GM11168 (cell line): ENCODE results near the gene VAMP7.
"Not testable (repeated sequence)": the region's sequence is repeated elsewhere in the genome, so short reads cannot be mapped to it uniquely, and the experiment has no call there.

Experiments used
- in situ Hi-C: fragments of 300-500 bp; cut with MboI; formaldehyde crosslinking; loops from one replicate; pipeline ENCODE4 v1.12.0; 2022; ENCODE audit warnings: low sequenced_read_pairs; ENCODE audit not compliant: unreplicated experiment

Gene VAMP7

GRCh38 chrX:155881158-155881993, at the start of gene VAMP7:
TSS of gene VAMP7 (plus strand) at chrX:155881345. CDS start at chrX:155889467, 8,122 bp downstream.
- in situ Hi-C loops, result no loop called here

GRCh38 chrX:155841232-155841631, 39.9 kb upstream of the VAMP7 start:
- in situ Hi-C loops, result no loop called here

GRCh38 chrX:155851786-155852185, 29.4 kb upstream of the VAMP7 start:
- in situ Hi-C loops, result not testable (repeated sequence)

- in situ Hi-C loops, result no loop called here
These were observed 23.6 kb upstream of the VAMP7 start for GRCh38 chrX:155857561-155857960.

GRCh38 chrX:155864655-155865054, 16.5 kb upstream of the VAMP7 start:
- in situ Hi-C loops, result no loop called here

GRCh38 chrX:155865193-155865592, 16.0 kb upstream of the VAMP7 start:
- in situ Hi-C loops, result no loop called here

GRCh38 chrX:155867821-155868220, 13.3 kb upstream of the VAMP7 start:
- in situ Hi-C loops, result no loop called here

GRCh38 chrX:155870958-155871357, 10.2 kb upstream of the VAMP7 start:
- in situ Hi-C loops, result no loop called here

- in situ Hi-C loops, result no loop called here
These were observed 9.2 kb upstream of the VAMP7 start for GRCh38 chrX:155871934-155872333.

- in situ Hi-C loops, result no loop called here
These were observed 8.0 kb upstream of the VAMP7 start for GRCh38 chrX:155873188-155873587.

- in situ Hi-C loops, result no loop called here
These were observed 6.4 kb upstream of the VAMP7 start for GRCh38 chrX:155874571-155875244.

- in situ Hi-C loops, result no loop called here
These were observed 4.4 kb upstream of the VAMP7 start for GRCh38 chrX:155876704-155877103.

GRCh38 chrX:155877288-155877687, 3.9 kb upstream of the VAMP7 start:
- in situ Hi-C loops, result no loop called here

GRCh38 chrX:155880586-155881157, 473 bp upstream of the VAMP7 start:
- in situ Hi-C loops, result no loop called here

- in situ Hi-C loops, result no loop called here
These were observed 5.3 kb downstream of the VAMP7 start for GRCh38 chrX:155886409-155886808.

- in situ Hi-C loops, result no loop called here
These were observed 7.0 kb downstream of the VAMP7 start for GRCh38 chrX:155888139-155888538.

GRCh38 chrX:155889328-155889727, 8.2 kb downstream of the VAMP7 start:
- in situ Hi-C loops, result no loop called here

GRCh38 chrX:155891446-155892210, 10.5 kb downstream of the VAMP7 start:
- in situ Hi-C loops, result no loop called here

GRCh38 chrX:155893521-155893920, 12.4 kb downstream of the VAMP7 start:
- in situ Hi-C loops, result no loop called here

- in situ Hi-C loops, result no loop called here
These were observed 15.4 kb downstream of the VAMP7 start for GRCh38 chrX:155896512-155896911.

- in situ Hi-C loops, result no loop called here
These were observed 18.2 kb downstream of the VAMP7 start for GRCh38 chrX:155899366-155899765.
